Stimulated activated CD4-positive, alpha-beta T cell treated with anti-CD3 and anti-CD28 coated beads, Interleukin-15, amount 100 ng/mL, for 48 hours (primary cell): ENCODE results near the gene GFER.
"Not testable (repeated sequence)": the region's sequence is repeated elsewhere in the genome, so short reads cannot be mapped to it uniquely, and the experiment has no call there.

Source experiments
- DNase-seq, 2 donors: peaks; one replicate each; pipeline ENCODE4 v3.0.0-alpha.2; 2020; ENCODE audit warnings: low read depth in 2 of 2

Gene GFER

DNA sequence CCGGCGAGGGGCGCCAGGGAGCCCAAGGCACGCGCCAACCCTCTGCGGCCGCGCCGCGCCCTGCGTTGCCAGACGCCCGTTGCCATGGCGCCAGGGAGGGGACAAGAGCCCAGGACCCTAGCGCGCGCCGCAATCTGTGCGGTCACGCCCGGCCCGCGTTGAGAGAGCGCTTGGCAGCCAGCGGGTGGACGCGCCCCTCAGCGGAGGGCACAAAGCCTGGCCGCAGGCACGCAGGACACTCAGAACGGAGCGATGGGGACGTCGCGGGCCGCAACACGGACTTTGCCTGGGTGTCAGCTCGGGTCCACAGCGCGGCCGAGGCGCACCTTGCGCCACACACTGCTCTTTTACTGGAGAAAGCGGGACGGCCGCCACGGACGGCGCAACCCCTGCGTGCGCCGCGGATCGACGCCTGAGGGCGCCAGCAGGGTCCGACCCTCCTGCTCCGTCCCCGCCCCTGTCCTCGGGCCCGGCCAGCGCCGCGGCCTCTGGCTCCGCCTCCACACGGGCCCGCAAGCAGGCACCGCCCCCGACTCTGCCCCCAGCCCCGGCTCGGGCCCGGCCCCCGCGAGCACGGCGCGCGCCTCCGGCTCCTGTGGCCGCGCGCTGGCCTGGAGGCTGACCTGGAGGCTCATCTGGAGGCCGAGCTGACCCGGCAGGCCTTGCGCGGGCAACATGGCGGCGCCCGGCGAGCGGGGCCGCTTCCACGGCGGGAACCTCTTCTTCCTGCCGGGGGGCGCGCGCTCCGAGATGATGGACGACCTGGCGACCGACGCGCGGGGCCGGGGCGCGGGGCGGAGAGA is at the start of gene GFER:
Gene GFER, plus strand, starts transcription at position 650 of the 803 bp plus-strand sequence. Its CDS starts 26 bp downstream, at position 676.
- peak in 1 of 2 donors; percentile 70 for DNase-seq

DNA sequence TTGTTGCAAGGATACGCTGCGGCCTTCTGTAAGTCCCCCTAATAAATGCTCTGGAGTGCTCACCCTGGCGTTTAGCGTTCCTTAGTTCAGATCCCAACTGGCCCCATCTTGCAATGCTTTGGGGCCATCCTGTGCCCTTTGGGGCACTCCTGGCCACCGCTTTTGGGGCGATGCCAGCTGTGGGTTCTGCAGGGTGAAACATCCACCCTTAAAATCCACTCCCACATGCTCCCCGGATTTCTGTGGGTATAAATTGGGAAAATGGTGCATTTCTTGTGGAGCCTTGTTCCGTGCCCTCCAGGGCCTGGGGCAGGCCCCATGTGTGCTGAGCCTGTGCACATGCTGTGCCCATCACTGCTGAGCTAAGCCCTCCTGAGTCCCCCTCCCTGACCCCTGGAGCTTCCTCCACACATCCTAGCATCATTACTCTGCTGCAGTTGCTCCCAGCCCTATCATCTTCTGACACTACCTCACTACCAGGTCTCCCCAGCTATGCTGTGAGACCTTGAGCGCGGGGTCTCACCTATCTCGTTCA is 47.0 kb upstream of the GFER start:
- DNase-seq = no peak

DNA sequence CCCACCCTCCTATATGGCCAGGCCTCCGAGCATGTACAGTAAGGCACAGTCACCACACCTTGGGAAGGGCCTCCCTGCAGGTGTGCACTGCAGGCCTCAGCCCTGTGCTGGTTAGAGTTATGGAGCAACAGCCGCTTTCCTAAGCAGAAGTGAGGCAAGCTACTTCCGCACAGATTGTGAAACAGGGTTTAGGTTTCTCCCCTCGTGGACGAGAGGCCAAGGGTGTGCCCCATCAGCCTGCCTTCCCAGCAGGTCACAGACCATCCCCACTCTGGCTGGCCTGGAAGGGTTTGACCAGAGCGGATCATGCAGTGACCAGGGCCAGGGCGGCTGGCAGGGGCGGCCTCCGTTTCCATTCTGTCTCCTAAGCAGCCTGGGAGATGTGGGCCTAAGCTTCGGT is 45.7 kb upstream of the GFER start:
- DNase-seq = no peak

DNA sequence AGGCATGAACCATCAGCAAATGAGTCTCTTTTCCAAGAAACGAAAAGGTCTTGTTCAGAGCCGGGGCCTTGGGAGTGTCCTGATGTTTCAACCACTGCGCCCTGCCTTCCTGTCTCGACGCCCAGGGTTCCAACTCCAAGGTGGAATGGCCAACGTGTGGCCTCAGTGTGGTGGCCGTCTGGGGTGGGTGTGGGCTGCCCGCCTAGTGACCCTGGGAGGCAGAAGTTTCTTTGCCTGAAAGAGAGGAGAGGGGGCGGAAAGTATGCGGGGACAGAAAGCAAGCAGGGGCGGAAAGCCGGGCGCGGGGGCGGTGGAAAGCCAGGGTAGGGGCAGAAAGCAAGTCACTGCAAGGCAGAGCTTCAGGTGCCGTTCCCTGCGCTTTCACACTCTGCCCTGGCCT is 45.1 kb upstream of the GFER start:
- no peak for DNase-seq

DNA sequence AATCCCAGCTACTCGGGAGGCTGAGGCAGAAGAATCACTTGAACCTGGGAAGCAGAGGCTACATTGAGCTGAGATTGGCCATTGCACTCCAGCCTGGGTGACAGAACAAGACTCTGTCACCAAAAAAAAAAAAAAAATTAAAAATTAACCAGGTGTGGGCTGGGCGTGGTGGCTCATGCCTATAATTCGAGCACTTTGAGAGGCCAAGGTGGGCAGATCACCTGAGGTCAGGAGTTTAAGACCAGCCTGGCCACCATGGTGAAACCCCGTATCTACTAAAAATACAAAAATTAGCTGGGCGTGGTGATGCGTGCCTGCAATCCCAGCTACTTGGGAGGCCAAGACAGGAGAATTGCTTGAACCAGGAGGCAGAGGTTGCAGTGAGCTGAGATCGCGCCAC is 44.2 kb upstream of the GFER start:
- not testable (repeated sequence) for DNase-seq

DNA sequence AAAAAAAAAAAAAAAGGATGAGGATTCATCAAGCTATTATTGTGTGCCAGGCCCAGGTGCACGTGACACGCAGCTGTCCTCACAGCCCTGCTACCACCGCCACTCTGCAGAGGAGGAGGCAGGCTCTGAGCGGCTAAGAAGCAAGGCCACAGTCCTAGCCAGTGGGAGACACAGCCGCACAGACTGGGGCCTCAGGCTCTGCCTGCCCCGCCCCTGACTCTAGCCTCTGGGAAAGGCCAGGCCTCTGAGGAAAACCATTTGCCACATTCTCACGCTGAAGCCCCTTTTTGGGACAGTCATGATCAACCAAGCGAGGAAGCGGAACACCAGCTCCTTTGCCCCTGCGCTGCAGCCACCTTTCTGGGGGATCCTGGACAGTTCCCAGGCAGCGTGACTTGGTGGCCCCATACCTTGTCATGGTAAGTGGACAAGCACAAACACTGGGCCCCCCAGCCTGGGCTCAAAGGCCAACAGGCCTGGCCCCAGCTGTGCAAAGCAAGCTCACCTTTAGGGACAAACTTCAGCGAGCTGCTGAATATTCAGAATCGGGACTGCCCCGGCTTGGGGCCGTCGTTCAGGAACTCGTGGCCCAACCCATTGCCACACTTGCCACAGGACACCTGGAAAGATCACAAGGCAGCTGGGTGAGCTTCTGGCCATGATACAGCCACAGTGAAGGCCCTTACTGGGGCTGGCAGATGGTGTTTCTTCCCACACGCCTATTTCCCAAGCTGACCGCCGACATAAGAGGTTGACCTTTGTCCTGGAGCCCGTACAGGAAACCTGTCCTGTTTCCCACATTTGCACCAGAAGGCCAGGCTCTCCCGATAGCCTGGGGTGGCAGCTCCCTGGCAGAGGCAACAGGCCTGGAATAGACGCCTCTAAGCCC is 43.5 kb upstream of the GFER start:
- DNase-seq = no peak

DNA sequence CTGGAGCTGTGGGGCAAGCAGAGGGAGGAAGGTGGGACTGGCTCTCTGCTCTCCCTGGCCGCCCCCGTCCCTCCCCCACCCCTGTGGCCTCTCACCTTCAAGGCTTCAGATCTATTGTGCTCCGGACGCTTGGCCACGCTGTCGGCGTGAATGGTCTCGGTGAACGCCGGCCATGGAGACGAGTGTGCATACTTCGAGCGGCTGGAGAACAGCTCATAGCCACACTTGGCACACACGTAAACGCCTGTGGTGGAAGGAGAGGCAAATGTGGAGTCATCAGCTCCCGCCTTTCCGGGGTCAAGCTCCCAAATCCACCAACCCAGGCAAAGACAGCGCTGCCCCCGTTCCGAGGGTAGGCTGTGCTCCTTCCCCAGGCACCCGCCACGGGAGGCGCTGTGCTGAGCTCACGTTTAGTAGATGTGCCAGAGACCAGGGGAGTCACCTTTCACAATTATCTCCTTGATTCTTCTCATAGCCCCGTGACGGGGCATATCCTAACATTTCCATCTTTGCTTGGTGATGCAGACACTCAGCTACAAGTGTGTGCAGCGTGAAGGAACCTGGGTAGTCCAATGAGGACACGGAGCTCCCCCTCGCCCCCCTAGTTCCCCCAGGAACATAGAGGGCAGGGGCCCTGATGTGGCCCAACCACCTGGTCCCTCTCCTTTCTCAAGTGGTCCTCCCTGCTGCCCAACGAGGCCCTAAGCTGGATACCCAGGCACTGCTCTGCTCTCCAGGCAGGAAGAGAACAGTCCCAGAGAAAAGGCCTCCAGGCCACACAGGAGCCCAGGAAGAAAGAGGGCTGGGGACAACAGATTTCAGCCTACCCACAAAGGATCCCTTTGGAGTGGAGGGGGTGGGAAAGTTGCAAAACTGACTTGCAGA is 42.6 kb upstream of the GFER start:
- no peak for DNase-seq

DNA sequence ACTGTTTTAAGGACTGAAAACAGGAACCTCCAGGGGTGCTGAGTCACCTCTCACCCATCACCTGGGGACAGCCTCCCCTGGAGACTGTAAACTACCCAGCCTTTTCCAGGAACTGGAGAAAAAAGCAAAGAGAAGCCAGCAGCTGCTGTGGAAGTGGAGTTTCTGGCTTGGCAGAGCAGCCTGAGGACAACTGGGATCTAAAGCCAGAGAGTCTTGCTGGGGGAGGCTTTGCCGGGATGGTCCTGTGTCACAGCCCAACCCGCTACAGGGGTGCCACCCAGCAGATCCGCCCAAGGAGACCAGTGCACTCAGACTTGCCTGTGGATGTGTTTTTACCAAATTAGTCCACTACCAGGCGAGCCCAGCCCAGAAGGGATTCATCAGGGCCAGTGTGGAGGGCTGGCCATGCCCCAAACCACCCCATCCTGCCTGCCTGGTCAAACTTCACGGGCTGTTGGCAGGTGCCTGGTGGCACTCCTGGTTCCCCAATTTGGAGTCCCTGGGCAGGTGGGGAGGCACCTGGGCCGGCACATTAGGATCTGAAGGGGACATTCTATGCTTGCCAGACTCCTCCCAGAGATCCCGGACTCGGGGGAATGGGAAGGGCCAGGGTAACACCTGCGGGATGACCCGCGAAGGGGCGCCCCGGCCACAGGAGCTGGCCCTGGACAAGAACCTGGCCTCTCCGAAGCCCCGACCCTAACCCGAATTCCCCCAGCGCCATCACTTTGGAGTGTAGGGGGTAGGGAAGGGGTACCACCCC is 41.8 kb upstream of the GFER start:
- no peak for DNase-seq

DNA sequence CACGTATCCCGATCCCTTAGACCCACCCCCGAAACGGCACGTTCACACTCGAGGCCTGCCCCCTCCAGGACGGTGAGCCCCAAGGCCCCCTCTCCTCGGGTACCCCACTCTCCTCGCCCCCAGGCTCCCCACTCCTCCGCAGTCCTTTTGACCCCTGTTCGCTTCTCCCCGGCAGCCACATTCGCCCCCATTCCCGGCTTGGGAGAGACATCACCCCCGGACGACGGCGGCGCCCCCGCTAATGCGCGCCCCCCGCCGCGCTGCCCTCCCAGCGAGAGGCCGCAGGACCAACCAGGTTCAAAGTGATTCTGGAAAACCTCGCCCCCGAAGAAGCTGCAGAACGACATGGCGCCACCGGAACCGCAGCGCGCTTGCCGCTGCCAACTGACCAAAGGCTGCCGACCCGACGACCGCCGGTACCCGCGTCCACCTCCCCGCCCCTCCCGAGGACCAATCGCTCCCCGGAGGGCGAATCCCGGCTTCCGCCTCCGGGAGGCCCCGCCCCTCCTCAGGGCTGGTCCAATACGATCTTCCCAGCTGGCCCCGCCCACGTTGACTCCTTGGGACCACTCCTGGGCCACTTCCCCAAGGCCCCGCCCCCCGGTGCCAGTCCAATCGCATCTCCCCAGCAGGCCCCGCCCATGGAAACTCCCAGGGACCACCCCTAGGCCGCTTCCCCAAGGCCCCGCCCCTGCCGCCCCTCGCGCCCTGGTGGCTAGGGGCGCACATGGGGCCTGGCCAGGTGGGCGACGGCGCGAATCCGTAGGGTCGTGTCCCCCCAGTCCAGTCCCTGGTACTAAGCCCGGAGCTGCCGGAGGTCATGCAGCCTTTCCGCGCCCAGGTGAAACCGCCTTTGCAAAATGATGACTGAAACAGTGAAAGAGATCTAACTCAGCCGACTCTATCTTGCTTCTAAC is 40.9 kb upstream of the GFER start, which contains the start of gene MSRB1:
Gene MSRB1, minus strand, starts transcription at position 390 of the 917 bp plus-strand sequence. Its CDS starts 43 bp downstream, at position 347.
- peak; percentile 99 to 100 for DNase-seq

DNA sequence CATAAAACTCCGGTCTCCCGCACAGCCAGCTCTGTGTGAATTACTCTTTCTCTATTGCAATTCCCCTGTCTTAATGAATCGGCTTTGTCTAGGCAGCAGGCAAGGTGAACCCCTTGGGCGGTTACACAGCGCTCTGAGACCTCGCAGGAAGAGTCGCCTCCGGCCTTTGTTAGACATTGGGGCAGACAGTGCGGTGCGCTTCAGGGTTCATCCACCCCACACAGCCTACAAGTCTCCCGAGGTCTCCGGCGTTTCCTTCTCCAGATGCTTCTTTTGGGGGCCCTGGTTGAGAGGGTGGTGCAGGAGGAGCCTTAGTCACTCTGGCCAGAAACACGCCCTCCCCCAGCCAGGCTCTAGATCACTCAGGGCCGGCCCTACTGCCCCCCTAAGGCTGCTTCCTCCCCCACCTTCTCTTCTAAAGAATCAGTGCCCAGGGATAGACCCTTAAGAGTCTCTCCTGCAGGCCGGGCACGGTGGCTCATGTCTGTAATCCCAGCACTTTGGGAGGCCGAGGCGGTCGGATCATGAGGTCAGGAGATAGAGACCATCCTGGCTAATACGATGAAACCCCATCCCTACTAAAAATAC is 39.3 kb upstream of the GFER start:
- DNase-seq = no peak

DNA sequence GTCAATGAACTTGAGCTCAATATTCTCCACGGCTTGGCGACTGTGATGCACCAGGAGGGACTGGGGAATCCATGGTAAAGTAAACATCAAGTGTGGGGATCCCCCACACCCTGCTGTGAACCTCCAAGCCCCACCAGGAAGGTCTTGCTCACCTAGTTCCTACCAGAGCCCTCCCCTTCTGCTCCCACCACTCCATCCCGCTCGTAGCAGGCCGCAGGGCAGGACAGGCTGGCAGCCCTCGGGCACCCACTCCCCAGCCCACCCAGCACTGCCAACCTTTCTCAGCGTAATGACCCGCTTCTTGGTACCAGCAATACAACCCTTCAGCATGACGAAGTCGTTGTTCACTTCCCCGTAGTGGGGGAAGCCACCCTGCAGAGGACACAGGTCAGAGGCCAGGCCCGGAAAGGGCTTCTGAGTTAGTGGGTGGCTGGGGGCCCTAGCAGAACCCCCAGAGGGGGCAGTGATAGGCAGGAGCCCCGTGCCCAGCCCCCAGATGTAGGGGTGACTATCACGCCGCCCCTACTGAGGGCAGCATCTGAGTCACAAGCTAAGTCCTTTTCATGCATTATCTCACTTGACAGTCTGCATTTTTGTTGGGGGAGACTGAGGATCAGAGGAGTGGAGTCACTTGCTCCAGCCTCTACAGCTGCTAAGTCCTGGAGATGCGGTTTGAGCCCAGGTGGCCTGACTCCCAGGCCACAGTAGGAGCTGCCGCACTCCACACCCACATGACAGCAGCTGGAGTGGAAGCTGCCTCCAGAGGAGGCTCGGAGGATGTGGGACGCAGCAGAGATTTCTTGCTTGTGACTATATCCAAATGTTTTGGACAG is 38.2 kb upstream of the GFER start:
- DNase-seq = no peak

DNA sequence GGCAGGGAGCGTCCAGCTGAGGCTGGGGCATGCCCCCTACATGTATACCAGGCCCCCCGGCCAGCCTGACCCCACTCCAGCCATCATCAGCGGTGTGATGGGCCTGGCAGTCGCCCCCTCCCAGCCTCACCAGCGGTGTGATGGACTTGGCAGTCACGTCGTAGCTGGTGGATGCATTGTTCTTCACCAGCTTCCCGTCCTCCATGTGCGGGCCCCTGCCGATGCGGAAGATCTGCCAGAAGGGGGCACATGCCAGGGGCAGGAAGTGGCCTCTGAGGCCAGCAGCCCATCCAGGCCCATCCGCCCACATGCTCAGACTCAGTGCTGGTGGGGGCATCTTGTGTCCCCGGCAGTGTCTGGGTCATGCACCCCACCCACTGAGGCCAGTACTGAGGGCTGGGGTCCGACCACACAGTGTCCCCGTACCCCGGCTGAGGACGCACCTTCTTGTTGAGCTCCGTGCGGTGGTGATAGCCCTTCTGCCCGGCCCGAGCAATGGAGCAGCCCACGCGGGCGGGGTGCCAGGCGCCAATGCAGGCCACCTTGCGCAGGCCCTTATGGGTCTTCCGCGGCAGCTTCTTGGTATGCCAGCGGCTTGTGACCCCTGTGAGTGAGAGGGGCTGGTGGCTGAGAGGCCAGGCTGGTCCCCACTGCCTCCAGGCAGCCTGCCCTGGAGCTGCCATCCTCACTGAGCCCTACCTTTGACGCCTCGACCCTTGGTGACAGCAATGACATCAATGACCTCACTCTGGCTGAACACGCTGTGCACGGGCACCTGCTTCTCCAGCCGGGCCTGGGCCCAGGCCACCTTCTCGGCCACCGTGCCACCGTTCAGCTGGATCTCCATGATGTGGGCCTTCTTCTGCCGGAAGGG is 37.3 kb upstream of the GFER start:
- DNase-seq = no peak

DNA sequence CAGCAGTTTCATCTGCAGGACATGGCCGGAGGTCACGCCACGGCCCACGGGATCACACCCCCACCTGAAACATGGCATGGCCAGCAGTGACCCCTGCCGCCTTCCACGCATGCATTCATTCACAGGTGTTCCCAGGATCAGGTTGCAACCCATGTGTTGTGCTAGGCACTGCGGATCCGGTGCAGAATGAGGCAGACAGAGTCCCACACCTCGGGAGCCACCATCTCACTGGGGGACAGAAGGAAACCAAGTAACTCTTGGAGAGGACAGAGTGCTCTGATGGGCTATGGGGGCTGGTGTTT is 36.7 kb upstream of the GFER start:
- no peak for DNase-seq

DNA sequence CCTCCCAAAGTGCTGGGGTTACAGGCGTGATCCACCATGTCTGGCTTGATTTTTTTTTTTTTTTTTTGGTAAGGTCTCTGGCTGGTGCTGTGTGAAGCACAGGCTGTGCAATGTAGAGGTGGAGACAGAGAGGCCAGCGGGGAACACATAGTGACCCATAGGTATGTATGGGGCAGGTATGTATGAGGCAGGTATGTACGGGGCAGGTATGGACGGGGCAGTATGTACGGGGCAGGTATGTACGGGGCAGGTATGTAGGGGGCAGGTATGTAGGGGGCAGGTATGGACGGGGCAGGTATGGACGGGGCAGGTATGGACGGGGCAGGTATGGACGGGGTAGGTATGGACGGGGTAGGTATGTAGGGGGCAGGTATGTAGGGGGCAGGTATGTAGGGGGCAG is 34.5 kb upstream of the GFER start:
- no peak for DNase-seq

DNA sequence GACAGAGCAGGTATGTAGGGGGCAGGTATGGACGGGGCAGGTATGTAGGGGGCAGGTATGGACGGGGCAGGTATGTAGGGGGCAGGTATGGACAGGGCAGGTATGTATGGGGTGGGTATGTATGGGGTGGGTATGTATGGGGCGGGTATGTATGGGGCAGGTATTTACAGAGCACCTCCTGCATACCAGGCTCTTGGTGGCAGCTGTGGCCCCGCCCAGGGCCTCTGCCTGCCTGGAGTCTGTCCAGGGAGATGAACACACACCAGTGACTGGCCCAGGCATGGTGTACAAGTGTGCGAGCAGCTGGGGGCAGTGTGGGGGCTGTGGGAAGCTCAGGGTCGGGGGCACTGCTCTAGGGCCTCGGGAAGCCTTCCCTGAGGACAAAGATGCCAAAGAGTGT is 33.9 kb upstream of the GFER start:
- no peak for DNase-seq

DNA sequence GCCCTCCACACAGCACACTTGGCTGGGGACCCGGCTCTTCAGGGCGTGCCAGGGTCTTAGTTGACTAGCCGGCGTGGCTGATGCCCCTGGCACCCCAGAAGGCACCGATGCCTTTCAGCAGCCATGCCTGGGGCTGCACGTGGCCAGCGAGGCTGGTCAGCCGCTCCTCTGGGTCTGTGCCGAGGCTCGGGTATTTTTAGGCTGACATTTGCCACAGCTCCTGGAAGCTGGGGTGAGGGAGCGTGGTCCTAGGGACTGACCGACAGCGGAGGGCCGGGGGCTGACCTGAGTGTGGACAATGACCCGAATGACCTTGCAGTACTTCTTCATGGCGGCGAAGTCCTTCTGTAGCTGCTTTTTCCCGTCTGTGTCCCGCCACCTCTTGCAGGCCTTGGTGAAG is 33.4 kb upstream of the GFER start:
- no peak for DNase-seq

DNA sequence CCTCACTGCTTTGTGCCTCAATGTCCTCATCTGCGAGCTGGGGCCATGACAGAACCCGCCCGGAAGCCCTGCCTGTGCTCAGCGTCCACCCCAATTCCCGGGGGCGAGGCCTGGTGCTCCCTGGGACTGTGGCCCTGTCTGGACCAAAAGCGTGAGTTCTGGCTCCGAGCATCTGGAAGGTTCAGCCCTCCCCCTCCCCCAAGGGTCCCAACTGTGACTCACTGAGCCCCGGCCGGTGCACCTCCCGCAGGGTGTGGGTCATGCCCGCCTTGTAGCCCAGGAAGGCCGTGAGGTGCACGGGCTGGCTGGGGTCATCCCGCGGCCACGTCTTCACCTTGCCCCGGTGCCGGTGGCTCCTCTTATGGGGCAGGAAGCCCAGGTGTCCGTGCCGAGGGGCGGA is 30.3 kb upstream of the GFER start:
- no peak for DNase-seq
